ENCODE results near the gene PRKCB.

DNA sequence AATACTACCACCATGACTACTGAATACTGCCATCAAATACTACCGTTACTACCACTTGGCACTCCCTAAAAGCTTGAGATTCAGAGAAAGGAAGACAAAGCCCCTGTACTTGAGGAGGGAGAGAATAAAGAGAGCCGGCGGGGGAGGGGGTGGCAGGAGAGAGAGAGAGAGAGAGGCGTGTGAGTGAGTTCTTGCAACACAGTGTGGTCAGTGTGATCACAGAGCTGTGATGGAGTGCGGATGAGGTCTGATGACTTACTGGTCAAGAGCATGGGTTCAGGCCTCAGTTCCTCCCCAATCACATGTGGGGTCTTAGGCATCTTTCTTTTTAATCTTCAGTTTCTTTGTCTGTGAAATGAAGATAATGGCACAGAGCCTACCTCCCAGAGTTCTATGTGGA lies 19.2 kb downstream of the PRKCB start:
- TF ChIP-seq YY1 (IDR thresholded peaks at IDR 0.05) (no peak), SP1 (IDR thresholded peaks at IDR 0.05) (no peak), CTCF (IDR thresholded peaks at IDR 0.05; ENCODE audit: low read depth, low read length, missing input control) (no peak)
